HG03280 (cell line): Measurements from ENCODE around the gene IRAK3.
A peak's percentile ranks its signal among the peaks of the same experiment; 100 is the strongest.
"Not testable (repeated sequence)": the region's sequence is repeated elsewhere in the genome, so short reads cannot be mapped to it uniquely, and the experiment has no call there.

ENCODE experiments used
- ATAC-seq: cut with Tn5 transposase; IDR thresholded peaks from one replicate; pipeline ENCODE4 v1.9.1; 2021; ENCODE audit warnings: mild to moderate bottlenecking, moderate library complexity; ENCODE audit not compliant: unreplicated experiment

IRAK3 gene

GRCh38 chr12:66169221-66170170 lies 19.5 kb upstream of the IRAK3 start, which contains the start of gene TMBIM4:
TMBIM4 (minus strand) TSS chr12:66169996; CDS start chr12:66169951, 45 bp downstream.
- peak; percentile 82 for ATAC-seq

- ATAC-seq, result no peak
Measured at GRCh38 chr12:66170606-66171005, 18.4 kb upstream of the IRAK3 start.

- not testable (repeated sequence) for ATAC-seq
Measured at GRCh38 chr12:66174391-66175325, 14.4 kb upstream of the IRAK3 start.

- ATAC-seq, result no peak
Measured at GRCh38 chr12:66176105-66176900, 12.7 kb upstream of the IRAK3 start.

GRCh38 chr12:66182956-66183355 lies 6.1 kb upstream of the IRAK3 start:
- no peak for ATAC-seq

GRCh38 chr12:66184822-66185221 lies 4.2 kb upstream of the IRAK3 start:
- not testable (repeated sequence) for ATAC-seq

- ATAC-seq, result no peak
Measured at GRCh38 chr12:66187036-66187435, 2.0 kb upstream of the IRAK3 start.

GRCh38 chr12:66187821-66188220 lies 1.2 kb upstream of the IRAK3 start:
- ATAC-seq, result no peak

GRCh38 chr12:66189486-66189843 lies 451 bp downstream of the IRAK3 start:
- ATAC-seq, result no peak

GRCh38 chr12:66189889-66190288 lies 875 bp downstream of the IRAK3 start:
- no peak for ATAC-seq

- no peak for ATAC-seq
Measured at GRCh38 chr12:66190519-66191370, 1.7 kb downstream of the IRAK3 start.

GRCh38 chr12:66191547-66192126 lies 2.6 kb downstream of the IRAK3 start:
- ATAC-seq, result no peak

- ATAC-seq, result no peak
Measured at GRCh38 chr12:66194122-66194521, 5.1 kb downstream of the IRAK3 start.

GRCh38 chr12:66195242-66195641 lies 6.2 kb downstream of the IRAK3 start:
- no peak for ATAC-seq

GRCh38 chr12:66196806-66197205 lies 7.8 kb downstream of the IRAK3 start:
- peak; percentile 90 for ATAC-seq

GRCh38 chr12:66197495-66197921 lies 8.5 kb downstream of the IRAK3 start:
- ATAC-seq, result no peak

- no peak for ATAC-seq
Measured at GRCh38 chr12:66199141-66199540, 10.1 kb downstream of the IRAK3 start.

- ATAC-seq, result no peak
Measured at GRCh38 chr12:66199831-66200509, 11.0 kb downstream of the IRAK3 start.

GRCh38 chr12:66203820-66204219 lies 14.8 kb downstream of the IRAK3 start:
- no peak for ATAC-seq
